NCI-H1694 (cell line): ENCODE data around the gene DISP3.

Experiments
- DNase-seq: peaks from one replicate; lab custom pipeline; 2025; lab: John Stamatoyannopoulos, UW

DISP3 gene

GRCh38 chr1:11478571-11479374, at the start of gene DISP3:
Gene DISP3, plus strand, starts transcription at chr1:11479155. Its CDS starts 21,838 bp downstream, at chr1:11500993.
- peak; percentile 75 for DNase-seq

GRCh38 chr1:11429226-11429625, 49.7 kb upstream of the DISP3 start:
- DNase-seq: no peak

GRCh38 chr1:11429935-11430334, 49.0 kb upstream of the DISP3 start:
- no peak for DNase-seq

- no peak for DNase-seq
These were observed 46.9 kb upstream of the DISP3 start for GRCh38 chr1:11431941-11432507.

GRCh38 chr1:11432526-11432925, 46.4 kb upstream of the DISP3 start:
- no peak for DNase-seq

GRCh38 chr1:11434501-11434900, 44.5 kb upstream of the DISP3 start:
- peak; percentile 81 for DNase-seq

GRCh38 chr1:11434926-11435325, 44.0 kb upstream of the DISP3 start:
- no peak for DNase-seq

- DNase-seq: no peak
These were observed 40.0 kb upstream of the DISP3 start for GRCh38 chr1:11438996-11439395.

GRCh38 chr1:11441211-11441952, 37.6 kb upstream of the DISP3 start:
- DNase-seq: no peak

GRCh38 chr1:11443043-11443442, 35.9 kb upstream of the DISP3 start:
- DNase-seq: no peak

GRCh38 chr1:11443961-11444658, 34.8 kb upstream of the DISP3 start:
- no peak for DNase-seq

GRCh38 chr1:11444907-11445306, 34.0 kb upstream of the DISP3 start:
- no peak for DNase-seq

- no peak for DNase-seq
These were observed 31.1 kb upstream of the DISP3 start for GRCh38 chr1:11447903-11448302.

- DNase-seq: peak; percentile 55
These were observed 30.4 kb upstream of the DISP3 start for GRCh38 chr1:11448373-11449099.

- DNase-seq: no peak
These were observed 29.9 kb upstream of the DISP3 start for GRCh38 chr1:11449100-11449403.

- no peak for DNase-seq
These were observed 28.6 kb upstream of the DISP3 start for GRCh38 chr1:11450310-11450709.

- DNase-seq: peak; percentile 81
These were observed 25.0 kb upstream of the DISP3 start for GRCh38 chr1:11453742-11454491.

- DNase-seq: no peak
These were observed 22.9 kb upstream of the DISP3 start for GRCh38 chr1:11455967-11456570.

GRCh38 chr1:11456965-11457364, 22.0 kb upstream of the DISP3 start:
- no peak for DNase-seq

- peak; percentile 33 for DNase-seq
These were observed 20.1 kb upstream of the DISP3 start for GRCh38 chr1:11458811-11459275.
